CD4-positive, alpha-beta T cell treated with Interferon alpha-2 for 1 hour (primary cell): ENCODE data around the gene JMJD1C.
"Not testable (repeated sequence)": the region's sequence is repeated elsewhere in the genome, so short reads cannot be mapped to it uniquely, and the experiment has no call there.

Experiments used
- DNase-seq, 2 donors: peaks; one replicate each; pipeline ENCODE4 v3.0.0-alpha.2; 2020 to 2022

Gene JMJD1C

DNA sequence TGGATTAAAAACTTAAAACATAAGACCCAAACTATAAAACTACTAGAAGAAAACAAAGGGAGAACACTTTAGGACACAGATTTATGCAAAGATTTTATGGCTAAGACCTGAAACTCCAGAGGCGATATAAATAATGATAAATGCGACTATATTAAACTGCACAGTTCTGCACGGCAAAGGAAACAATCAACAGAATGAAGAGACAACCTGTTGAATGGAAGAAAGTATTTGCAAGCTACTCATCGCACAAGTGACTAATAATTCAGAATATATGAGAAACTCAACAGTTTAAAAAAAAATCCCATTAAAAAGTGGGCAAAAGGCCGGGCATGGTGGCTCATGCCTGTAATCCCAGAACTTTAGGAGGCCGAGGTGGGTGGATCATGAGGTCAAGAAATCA lies 73.6 kb downstream of the JMJD1C start:
- DNase-seq, result no peak

GRCh38 chr10:63391812-63392211 lies 74.0 kb downstream of the JMJD1C start:
- DNase-seq, result peak in 1 of 2 donors; percentile 8

- DNase-seq, result no peak
These were observed 75.3 kb downstream of the JMJD1C start for GRCh38 chr10:63390521-63390920.

GRCh38 chr10:63388421-63389031 lies 77.3 kb downstream of the JMJD1C start:
- peak in 1 of 2 donors; percentile 56 for DNase-seq

- no peak for DNase-seq
These were observed 80.5 kb downstream of the JMJD1C start for GRCh38 chr10:63385254-63385653.

DNA sequence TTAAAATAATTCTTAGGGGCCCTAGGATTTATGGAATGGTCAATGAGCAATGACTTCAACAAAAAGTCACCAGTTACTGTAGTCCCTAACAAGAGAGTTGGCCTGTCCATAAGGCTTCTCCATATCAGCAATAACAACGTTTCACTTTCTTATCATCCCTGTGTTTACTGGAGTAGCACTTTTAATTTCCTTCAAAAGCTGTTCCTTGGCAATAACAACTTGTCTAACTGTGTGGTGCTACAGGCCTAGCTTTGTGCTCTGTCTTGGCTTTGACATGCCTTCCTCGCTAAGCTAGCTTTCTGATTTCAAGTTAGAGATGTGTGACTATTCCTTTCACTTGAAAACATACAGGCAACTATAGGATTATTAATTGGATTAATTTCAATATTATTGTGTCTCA lies 81.1 kb downstream of the JMJD1C start:
- DNase-seq, result no peak

DNA sequence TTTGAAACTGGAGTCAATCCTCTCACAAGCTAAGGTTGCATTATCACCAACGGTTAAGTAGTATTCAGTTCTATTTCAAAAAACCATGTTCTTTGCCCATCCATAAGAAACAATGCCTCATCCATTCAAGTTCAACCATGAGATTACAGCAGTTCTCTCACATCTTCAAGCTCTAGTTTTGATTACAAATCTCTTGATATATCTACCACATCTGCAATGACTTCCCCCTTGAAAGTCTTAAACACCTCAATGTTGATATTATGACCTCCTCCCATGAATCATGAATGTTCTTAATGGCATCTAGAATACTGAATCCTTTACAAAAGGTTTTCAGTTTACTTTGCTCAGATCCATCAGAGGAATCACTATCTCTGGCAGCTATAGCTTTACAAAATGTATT lies 81.8 kb downstream of the JMJD1C start:
- no peak for DNase-seq

- no peak for DNase-seq
These were observed 82.6 kb downstream of the JMJD1C start for GRCh38 chr10:63383141-63383540.

DNA sequence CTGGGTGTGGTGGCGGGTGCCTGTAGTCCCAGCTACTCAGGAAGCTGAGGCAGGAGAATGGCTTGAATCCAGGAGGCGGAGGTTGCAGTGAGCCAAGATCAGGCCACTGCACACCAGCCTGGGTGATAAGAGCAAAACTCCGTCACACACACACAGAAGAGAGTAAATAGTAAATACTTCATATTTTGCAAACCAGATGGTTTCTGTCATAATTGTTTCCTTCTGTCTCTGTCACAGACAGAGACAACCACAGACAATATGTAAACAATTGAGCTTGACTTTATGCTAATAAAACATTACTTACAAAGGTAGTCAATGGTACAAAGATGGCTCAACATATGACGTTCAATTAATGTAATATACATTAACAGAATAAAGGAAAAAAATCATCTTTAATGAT lies 83.7 kb downstream of the JMJD1C start:
- no peak for DNase-seq

DNA sequence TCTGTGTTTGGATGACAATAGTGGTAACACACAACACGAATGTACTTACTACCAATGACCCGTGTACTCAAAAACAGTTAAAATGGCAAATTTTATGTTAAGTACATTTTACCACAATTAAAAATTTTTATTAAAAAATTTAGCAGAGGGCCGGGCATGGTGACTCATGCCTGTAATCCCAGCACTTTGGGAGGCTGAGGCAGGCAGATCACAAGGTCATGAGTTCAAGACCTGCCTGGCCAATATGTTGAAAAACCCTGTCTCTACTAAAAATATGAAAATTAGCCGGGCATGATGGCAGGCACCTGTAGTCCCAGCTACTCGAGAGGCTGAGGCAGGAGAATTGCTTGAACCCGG lies 88.5 kb downstream of the JMJD1C start:
- DNase-seq, result not testable (repeated sequence)

GRCh38 chr10:63376560-63377304 lies 89.0 kb downstream of the JMJD1C start:
- no peak for DNase-seq

DNA sequence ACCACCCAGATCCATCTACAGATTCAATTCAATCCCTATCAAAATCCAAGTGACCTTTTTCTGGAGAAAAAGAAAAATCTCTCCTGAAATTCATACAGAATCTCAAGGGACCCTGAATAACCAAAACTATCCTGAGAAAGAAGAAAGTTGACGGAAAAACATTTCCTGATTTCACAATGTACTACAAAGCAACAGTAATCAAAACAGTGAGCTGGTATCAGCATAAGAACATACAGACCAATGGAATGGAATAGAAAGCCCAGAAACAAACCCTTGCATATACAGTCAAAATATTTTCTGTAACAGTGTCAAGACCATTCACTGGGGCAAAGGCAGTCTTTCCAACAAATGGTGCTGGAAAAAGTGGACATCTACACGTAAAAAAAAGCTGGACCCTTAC lies 89.9 kb downstream of the JMJD1C start:
- no peak for DNase-seq

DNA sequence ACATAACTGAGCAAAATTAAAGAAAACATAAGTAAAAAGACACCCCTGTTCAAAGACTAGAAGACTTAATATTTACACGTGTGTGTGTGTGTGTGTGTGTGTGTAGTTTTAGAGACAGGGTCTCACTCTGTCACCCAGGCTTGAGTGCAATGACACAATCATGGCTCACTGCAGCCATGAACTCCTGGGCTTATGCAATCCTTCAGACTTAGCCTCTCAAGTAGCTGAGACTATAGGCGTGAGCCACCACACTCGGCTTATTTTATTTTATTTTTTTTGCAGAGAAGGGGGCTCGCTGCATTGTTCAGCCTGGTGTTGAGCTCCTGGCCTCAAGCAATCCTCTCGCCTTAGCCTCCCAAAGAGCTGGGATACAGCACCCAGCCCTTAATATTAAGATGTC lies 90.3 kb downstream of the JMJD1C start:
- DNase-seq, result no peak

- no peak for DNase-seq
These were observed 90.8 kb downstream of the JMJD1C start for GRCh38 chr10:63374991-63375390.

- no peak for DNase-seq
These were observed 92.6 kb downstream of the JMJD1C start for GRCh38 chr10:63373176-63373575.

- DNase-seq, result no peak
These were observed 96.1 kb downstream of the JMJD1C start for GRCh38 chr10:63369711-63370110.

DNA sequence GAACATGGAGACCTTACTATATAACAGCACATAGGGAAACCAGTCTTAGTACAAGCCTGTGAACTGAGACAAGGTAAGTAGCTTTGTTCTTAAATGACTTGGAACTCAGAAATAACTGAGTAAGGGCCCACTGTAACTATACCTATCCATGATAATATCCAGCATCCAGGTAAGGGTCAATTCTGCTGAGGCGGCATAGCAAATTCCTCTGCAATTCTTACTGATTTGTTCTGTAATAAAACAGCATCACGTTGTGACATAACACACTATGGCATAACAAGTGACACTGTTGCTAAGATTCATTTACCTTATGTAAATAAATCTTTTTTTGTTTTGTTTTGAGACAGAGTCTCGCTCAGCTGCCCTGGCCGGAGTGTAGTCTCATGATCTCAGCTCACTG lies 97.4 kb downstream of the JMJD1C start:
- no peak for DNase-seq

DNA sequence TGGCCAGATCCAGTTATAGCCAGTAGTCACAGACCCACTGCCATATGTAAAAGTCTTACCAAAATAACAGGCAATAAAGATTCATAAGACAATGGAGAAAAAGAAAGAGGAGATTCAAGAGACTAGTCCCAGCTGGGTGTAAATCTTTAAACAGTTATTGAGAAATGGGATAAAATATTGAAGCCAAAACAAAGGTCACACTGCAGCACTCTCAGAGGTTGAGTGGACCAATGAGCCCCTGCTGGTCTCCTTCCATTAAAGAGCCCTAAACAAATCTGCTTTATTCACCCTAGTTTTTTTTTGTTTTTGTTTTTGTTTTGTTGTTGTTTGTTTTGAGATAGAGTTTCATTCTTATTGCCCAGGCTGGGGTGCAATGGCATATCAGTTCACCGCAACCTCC lies 98.8 kb downstream of the JMJD1C start:
- DNase-seq, result no peak

- no peak for DNase-seq
These were observed 99.6 kb downstream of the JMJD1C start for GRCh38 chr10:63365976-63366765.

GRCh38 chr10:63364918-63365317 lies 100.9 kb downstream of the JMJD1C start:
- no peak for DNase-seq

GRCh38 chr10:63363951-63364350 lies 101.8 kb downstream of the JMJD1C start:
- DNase-seq, result no peak

GRCh38 chr10:63355682-63356081 lies 110.1 kb downstream of the JMJD1C start:
- no peak for DNase-seq

- DNase-seq, result no peak
These were observed 112.8 kb downstream of the JMJD1C start for GRCh38 chr10:63352976-63353375.

GRCh38 chr10:63348245-63348850 lies 117.4 kb downstream of the JMJD1C start:
- no peak for DNase-seq
